SK-N-SH (cell line): ENCODE data around the gene METTL14. TPM values are rescaled to one million over a fixed set of nuclear protein-coding genes. Genes with fewer than 3 reads are reported as not detected.

Experiments
- CTCF ChIA-PET: fragments of 300-600, 350-600 bp; formaldehyde crosslinking; extraction: SDS; loops from one replicate; lab custom pipeline; 2021; lab: Yijun Ruan, JAX
- POLR2A ChIA-PET: fragments of 350-600 bp; sonication (Branson Sonifier 250); formaldehyde crosslinking; extraction: SDS; loops from one replicate; lab custom pipeline; 2020; ENCODE audit warnings: antibody characterized with exemption, inconsistent platforms; lab: Yijun Ruan, JAX
- DNase-seq: peaks from one replicate; pipeline ENCODE4 v3.0.0; 2012
- H2AFZ ChIP-seq: fragments of 200-600 bp; sonication (generic); 2 replicates; pipeline ENCODE4 v1.8.1; 2016; ENCODE audit warnings: antibody characterized with exemption, mild to moderate bottlenecking, low read depth
- H3F3A ChIP-seq: fragments of 200-600 bp; sonication (generic); replicated peaks from 2 replicates; pipeline ENCODE3; 2016; ENCODE audit warnings: antibody characterized with exemption, mild to moderate bottlenecking; ENCODE audit not compliant: insufficient read depth
- H3K27ac ChIP-seq, 2 experiments: fragments of 200-500 bp in 1 of 2; fragments of 200-600 bp in 1 of 2; sonication (Bioruptor generic) in 1 of 2; sonication (generic), shearing (Covaris generic) in 1 of 2; 2 replicates each; pipeline versions ENCODE4 v1.5.1 to v1.6.1; 2014 to 2016; ENCODE audit warnings: low read depth in 2 of 2, inconsistent platforms in 1 of 2, low read length in 1 of 2, mild to moderate bottlenecking in 1 of 2, mixed read lengths in 1 of 2
- H3K27me3 ChIP-seq: fragments of 200-600 bp; sonication (generic), shearing (Covaris generic); 2 replicates; pipeline ENCODE4 v1.6.1; 2016; ENCODE audit warnings: mixed run types; ENCODE audit not compliant: insufficient read depth
- H3K36me3 ChIP-seq, 2 experiments: fragments of 200-500 bp in 1 of 2; fragments of 200-600 bp in 1 of 2; sonication (Bioruptor generic) in 1 of 2; sonication (generic) in 1 of 2; replicated peaks in 1 of 2; 2 replicates each; pipeline versions ENCODE3 to v1.5.1; 2014 to 2016; ENCODE audit warnings: low read length in 1 of 2, mild to moderate bottlenecking in 1 of 2; ENCODE audit not compliant: insufficient read depth in 2 of 2, control insufficient read depth in 1 of 2
- H3K4me1 ChIP-seq, 2 experiments: fragments of 200-500 bp in 1 of 2; fragments of 200-600 bp in 1 of 2; sonication (Bioruptor generic) in 1 of 2; sonication (generic), shearing (Covaris generic) in 1 of 2; 2 replicates each; pipeline versions ENCODE4 v1.5.1 to v1.6.1; 2014 to 2016; ENCODE audit warnings: low read depth in 1 of 2, low read length in 1 of 2, mixed run types in 1 of 2; ENCODE audit not compliant: insufficient read depth in 2 of 2, control insufficient read depth in 1 of 2
- H3K4me2 ChIP-seq: fragments of 200-600 bp; sonication (generic), shearing (Covaris generic); 2 replicates; pipeline ENCODE4 v1.6.1; 2017; ENCODE audit warnings: mixed run types
- H3K4me3 ChIP-seq, 2 experiments: fragments of 200-500 bp in 1 of 2; fragments of 200-600 bp in 1 of 2; sonication (Bioruptor generic) in 1 of 2; sonication (generic), shearing (Covaris generic) in 1 of 2; 2 replicates each; pipeline versions ENCODE4 v1.5.1 to v1.8.1; 2014 to 2016; ENCODE audit warnings: low read depth in 2 of 2, inconsistent platforms in 1 of 2, low read length in 1 of 2, mild to moderate bottlenecking in 1 of 2, mixed read lengths in 1 of 2, moderate library complexity in 1 of 2
- H3K79me2 ChIP-seq: fragments of 200-600 bp; sonication (generic); 2 replicates; pipeline ENCODE4 v1.8.1; 2017; ENCODE audit warnings: mild to moderate bottlenecking; ENCODE audit not compliant: insufficient read depth
- H3K9ac ChIP-seq: fragments of 200-600 bp; sonication (generic); 2 replicates; pipeline ENCODE4 v1.6.1; 2017; ENCODE audit warnings: mixed run types
- H3K9me2 ChIP-seq: fragments of 200-600 bp; sonication (generic); 2 replicates; pipeline ENCODE4 v1.6.1; 2017; ENCODE audit warnings: mixed run types
- H3K9me3 ChIP-seq: fragments of 200-600 bp; sonication (generic); 2 replicates; pipeline ENCODE4 v1.6.1; 2017; ENCODE audit warnings: mixed run types, mild to moderate bottlenecking, moderate library complexity
- H4K20me1 ChIP-seq: fragments of 200-600 bp; sonication (generic); 2 replicates; pipeline ENCODE4 v1.6.1; 2017; ENCODE audit warnings: mild to moderate bottlenecking, mixed run types; ENCODE audit not compliant: insufficient read depth
- CHD2 ChIP-seq: fragments of 150-350 bp; IDR thresholded peaks from 2 replicates; pipeline ENCODE4 v1.6.1; 2018; ENCODE audit warnings: low read length; ENCODE audit not compliant: partially characterized antibody
- GATA2 ChIP-seq: sonication (generic); formaldehyde crosslinking; IDR thresholded peaks from 2 replicates; pipeline ENCODE4 v1.5.0; 2020; ENCODE audit warnings: mild to moderate bottlenecking, missing genetic modification reagents
- JUND ChIP-seq: IDR thresholded peaks from 2 replicates; pipeline ENCODE4 v1.4.0; 2012
- NFIC ChIP-seq: IDR thresholded peaks from 2 replicates; pipeline ENCODE4 v1.4.0; 2012; ENCODE audit warnings: borderline replicate concordance
- PBX3 ChIP-seq: IDR thresholded peaks from 2 replicates; pipeline ENCODE4; 2012
- POLR2AphosphoS5 ChIP-seq: IDR thresholded peaks from 2 replicates; pipeline ENCODE4 v1.6.1; 2012; ENCODE audit warnings: low read depth, low read length
- RAD21 ChIP-seq: IDR thresholded peaks from 2 replicates; pipeline ENCODE4 v1.6.1; 2012; ENCODE audit warnings: mild to moderate bottlenecking, low read length
- TCF12 ChIP-seq: IDR thresholded peaks from 2 replicates; pipeline ENCODE4 v1.4.0; 2012
- TEAD4 ChIP-seq: IDR thresholded peaks from 2 replicates; pipeline ENCODE4 v1.4.0; 2012; ENCODE audit warnings: mild to moderate bottlenecking, borderline replicate concordance; ENCODE audit not compliant: insufficient read depth
- WGBS: methylation state at CpG from one replicate; pipeline ENCODE4 v1.1.6; 2017; ENCODE audit warnings: low lambda C conversion rate; 5-methylcytosine and 5-hydroxymethylcytosine counted together
- polyA plus RNA-seq, 3 experiments: library from polyadenylated mRNA; depleted of rRNA; stranded (reverse); fragments of >200 nt; gene quantifications; 2 replicates each; pipeline ENCODE4 v1.2.3, GENCODE V29; 2012
- TF ChIP-seq, protein P1 (sequence below): IDR thresholded peaks from 2 replicates; pipeline ENCODE4 v1.4.0; 2012; ENCODE audit warnings: low read depth, borderline replicate concordance
- TF ChIP-seq, protein P2 (sequence below): IDR thresholded peaks from 2 replicates; pipeline ENCODE4 v1.4.0; 2012; ENCODE audit warnings: low read depth

The METTL14 gene
- polyA plus RNA-seq, 1 of the 3 experiments (the other 2 are of a cell fraction), result 11.0 TPM

GRCh38 chr4:118761397-118762016 lies 76.3 kb downstream of the METTL14 start:
- H3K27ac ChIP-seq, result peak overlapping the region; percentile 84 to 99
- no peak overlapping the region; the same call in 1 of the 2 replicates for H3K4me2 ChIP-seq
- no peak overlapping the region for H3K4me3 ChIP-seq
- peaks cover 38 to 62% of the 10 kb centered on the region in 2 experiments for H3K36me3 ChIP-seq
- H3F3A ChIP-seq, result peaks cover 47% of the 10 kb centered on the region
- ChIA-PET CTCF (interaction anchor here (0.8 to 1.3 kb wide), 8 partner anchors 10 to 220 kb away, joined by 3 to 4 read pairs (median 4); no protein-coding TSS in a partner anchor), POLR2A (interaction anchor here (0.7 kb wide), 1 partner anchor 165 kb away, joined by 3 read pairs; no protein-coding TSS in a partner anchor)
- H3K9ac ChIP-seq, result no peak overlapping the region
- DNase-seq, result no peak
- H3K79me2 ChIP-seq, result peaks cover 61% of the 10 kb centered on the region
- H2AFZ ChIP-seq, result no peak overlapping the region
- peaks cover 5% of the 10 kb centered on the region; the same call in 1 of the 2 replicates for H4K20me1 ChIP-seq
- WGBS, result 54% methylated on average over 2 of the region's 2 CpGs
- H3K9me2 ChIP-seq, result no peaks in the 10 kb centered on the region
- H3K4me1 ChIP-seq, result peaks cover 71 to 72% of the 10 kb centered on the region in 2 experiments
- no peaks in the 10 kb centered on the region for H3K9me3 ChIP-seq
- TF ChIP-seq, protein P1, sequence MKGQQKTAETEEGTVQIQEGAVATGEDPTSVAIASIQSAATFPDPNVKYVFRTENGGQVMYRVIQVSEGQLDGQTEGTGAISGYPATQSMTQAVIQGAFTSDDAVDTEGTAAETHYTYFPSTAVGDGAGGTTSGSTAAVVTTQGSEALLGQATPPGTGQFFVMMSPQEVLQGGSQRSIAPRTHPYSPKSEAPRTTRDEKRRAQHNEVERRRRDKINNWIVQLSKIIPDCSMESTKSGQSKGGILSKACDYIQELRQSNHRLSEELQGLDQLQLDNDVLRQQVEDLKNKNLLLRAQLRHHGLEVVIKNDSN, result no peak
- no peak for TF ChIP-seq GATA2 (CRISPR knock-in tag)
- TF ChIP-seq NFIC, result peak; percentile 37
- 0 out of 2 replicates have a peak, but pooled peaks have one; percentile 44 for TF ChIP-seq TCF12
- TF ChIP-seq POLR2AphosphoS5, result 0 out of 2 replicates have a peak, but pooled peaks have one; percentile 13
- no peak for TF ChIP-seq CHD2
- TF ChIP-seq PBX3, result no peak
- no peak for TF ChIP-seq RAD21
- TF ChIP-seq TEAD4, result 0 out of 2 replicates have a peak, but pooled peaks have one; percentile 11
- TF ChIP-seq JUND, result peak; percentile 17; the same call in 1 of the 2 replicates
- no peaks in the 10 kb centered on the region for H3K27me3 ChIP-seq

DNA sequence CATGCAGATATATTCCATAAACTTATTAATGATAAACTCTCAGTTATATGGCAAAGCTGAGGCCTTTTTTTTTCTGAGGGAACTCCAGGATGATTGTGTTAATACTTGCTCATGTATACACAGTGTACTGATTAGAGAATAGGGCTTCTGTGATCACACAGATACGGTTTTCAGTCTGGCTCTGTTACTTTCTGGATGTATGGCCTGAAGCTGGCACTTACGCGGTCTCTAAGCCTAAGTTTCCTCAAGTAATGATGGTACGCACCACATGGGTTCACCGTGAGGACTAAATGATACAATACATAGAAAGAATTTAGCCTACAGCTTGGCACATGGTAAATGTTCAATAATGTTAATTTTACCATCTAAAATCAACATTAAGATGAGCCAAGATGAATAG lies 77.0 kb downstream of the METTL14 start:
- Histone ChIP-seq H3K4me1 (peaks cover 69 to 71% of the 10 kb centered on the region in 2 experiments), H3K36me3 (peaks cover 39 to 62% of the 10 kb centered on the region in 2 experiments), H3K27ac (peak overlapping the region; percentile 84 to 99), H4K20me1 (peaks cover 5% of the 10 kb centered on the region; the same call in 1 of the 2 replicates), H3K27me3 (no peaks in the 10 kb centered on the region), H3K9me3 (no peaks in the 10 kb centered on the region), H3K9me2 (no peaks in the 10 kb centered on the region), H3K4me3 (no peak overlapping the region), H3K4me2 (no peak overlapping the region; the same call in 1 of the 2 replicates), H3K9ac (no peak overlapping the region), H2AFZ (no peak overlapping the region), H3K79me2 (peaks cover 59% of the 10 kb centered on the region), H3F3A (peaks cover 54% of the 10 kb centered on the region)
- peak; percentile 60 for TF ChIP-seq GATA2 (CRISPR knock-in tag)
- TF ChIP-seq, protein P2, sequence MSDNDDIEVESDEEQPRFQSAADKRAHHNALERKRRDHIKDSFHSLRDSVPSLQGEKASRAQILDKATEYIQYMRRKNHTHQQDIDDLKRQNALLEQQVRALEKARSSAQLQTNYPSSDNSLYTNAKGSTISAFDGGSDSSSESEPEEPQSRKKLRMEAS, result no peak
- DNase-seq, result peak; percentile 25
- CTCF ChIA-PET, result interaction anchor here (0.8 to 1.3 kb wide), 9 partner anchors 10 to 219 kb away, joined by 3 to 4 read pairs (median 3); no protein-coding TSS in a partner anchor
- POLR2A ChIA-PET, result interaction anchor here (0.7 to 1.0 kb wide), 3 partner anchors 13 to 165 kb away, joined by 3 read pairs; partner anchors contain the start of gene SYNPO2
- WGBS, result 52% methylated on average over 5 of the region's 5 CpGs
